ENCODE data around the gene ST3GAL3. TPM values are rescaled to one million over a fixed set of nuclear protein-coding genes. Genes with fewer than 3 reads are reported as not detected.
A peak's percentile ranks its signal among the peaks of the same experiment; 100 is the strongest.

The ST3GAL3 gene
- total RNA-seq, 1 donor from 2014 or later: 24.4 TPM

DNA sequence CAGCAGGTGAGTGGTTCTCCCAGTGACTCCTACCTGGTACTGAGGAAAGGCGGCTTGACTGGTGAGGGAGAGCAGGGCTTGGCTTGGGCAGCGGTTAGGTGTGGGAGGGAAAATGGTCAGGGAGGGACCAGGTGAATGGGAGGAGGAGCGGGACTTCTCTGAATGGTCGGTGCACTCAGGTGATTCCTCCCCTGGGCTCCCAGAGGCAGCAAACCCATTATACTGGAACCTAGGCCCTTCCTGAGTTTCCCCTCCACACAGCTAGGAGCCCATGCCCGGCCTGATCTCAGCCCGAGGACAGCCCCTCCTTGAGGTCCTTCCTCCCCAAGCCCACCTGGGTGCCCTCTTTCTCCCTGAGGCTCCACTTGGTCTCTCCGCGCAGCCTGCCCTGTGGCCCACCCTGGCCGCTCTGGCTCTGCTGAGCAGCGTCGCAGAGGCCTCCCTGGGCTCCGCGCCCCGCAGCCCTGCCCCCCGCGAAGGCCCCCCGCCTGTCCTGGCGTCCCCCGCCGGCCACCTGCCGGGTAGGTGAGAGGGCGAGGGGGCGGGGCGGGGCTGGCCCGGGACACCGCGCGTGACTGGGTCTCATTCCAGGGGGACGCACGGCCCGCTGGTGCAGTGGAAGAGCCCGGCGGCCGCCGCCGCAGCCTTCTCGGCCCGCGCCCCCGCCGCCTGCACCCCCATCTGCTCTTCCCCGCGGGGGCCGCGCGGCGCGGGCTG is 228.5 kb downstream of the ST3GAL3 start:
- Mint-ChIP-seq H3K27ac (no peak overlapping the region), H3K36me3 (no peaks in the 10 kb centered on the region), H3K9me3 (no peaks in the 10 kb centered on the region), H3K27me3 (peaks cover 46% of the 10 kb centered on the region), H3K4me3 (peak overlapping the region; percentile 84), H3K4me1 (ENCODE audit: unreplicated experiment) (peaks cover 20% of the 10 kb centered on the region)
- DNase-seq (ENCODE audit: extremely low spot score, unreplicated experiment): no peak
- TF ChIP-seq, protein P1, sequence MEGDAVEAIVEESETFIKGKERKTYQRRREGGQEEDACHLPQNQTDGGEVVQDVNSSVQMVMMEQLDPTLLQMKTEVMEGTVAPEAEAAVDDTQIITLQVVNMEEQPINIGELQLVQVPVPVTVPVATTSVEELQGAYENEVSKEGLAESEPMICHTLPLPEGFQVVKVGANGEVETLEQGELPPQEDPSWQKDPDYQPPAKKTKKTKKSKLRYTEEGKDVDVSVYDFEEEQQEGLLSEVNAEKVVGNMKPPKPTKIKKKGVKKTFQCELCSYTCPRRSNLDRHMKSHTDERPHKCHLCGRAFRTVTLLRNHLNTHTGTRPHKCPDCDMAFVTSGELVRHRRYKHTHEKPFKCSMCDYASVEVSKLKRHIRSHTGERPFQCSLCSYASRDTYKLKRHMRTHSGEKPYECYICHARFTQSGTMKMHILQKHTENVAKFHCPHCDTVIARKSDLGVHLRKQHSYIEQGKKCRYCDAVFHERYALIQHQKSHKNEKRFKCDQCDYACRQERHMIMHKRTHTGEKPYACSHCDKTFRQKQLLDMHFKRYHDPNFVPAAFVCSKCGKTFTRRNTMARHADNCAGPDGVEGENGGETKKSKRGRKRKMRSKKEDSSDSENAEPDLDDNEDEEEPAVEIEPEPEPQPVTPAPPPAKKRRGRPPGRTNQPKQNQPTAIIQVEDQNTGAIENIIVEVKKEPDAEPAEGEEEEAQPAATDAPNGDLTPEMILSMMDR (conservative IDR thresholded peaks at IDR 0.05): no peak

DNA sequence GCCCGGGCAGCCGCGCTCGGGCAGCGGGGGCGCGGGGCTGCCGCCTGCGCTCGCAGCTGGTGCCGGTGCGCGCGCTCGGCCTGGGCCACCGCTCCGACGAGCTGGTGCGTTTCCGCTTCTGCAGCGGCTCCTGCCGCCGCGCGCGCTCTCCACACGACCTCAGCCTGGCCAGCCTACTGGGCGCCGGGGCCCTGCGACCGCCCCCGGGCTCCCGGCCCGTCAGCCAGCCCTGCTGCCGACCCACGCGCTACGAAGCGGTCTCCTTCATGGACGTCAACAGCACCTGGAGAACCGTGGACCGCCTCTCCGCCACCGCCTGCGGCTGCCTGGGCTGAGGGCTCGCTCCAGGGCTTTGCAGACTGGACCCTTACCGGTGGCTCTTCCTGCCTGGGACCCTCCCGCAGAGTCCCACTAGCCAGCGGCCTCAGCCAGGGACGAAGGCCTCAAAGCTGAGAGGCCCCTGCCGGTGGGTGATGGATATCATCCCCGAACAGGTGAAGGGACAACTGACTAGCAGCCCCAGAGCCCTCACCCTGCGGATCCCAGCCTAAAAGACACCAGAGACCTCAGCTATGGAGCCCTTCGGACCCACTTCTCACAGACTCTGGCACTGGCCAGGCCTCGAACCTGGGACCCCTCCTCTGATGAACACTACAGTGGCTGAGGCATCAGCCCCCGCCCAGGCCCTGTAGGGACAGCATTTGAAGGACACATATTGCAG is 229.3 kb downstream of the ST3GAL3 start:
- peak overlapping the region; percentile 85 for H3K4me3 Mint-ChIP-seq
- no peaks in the 10 kb centered on the region for H3K9me3 Mint-ChIP-seq
- H3K27me3 Mint-ChIP-seq: peaks cover 46% of the 10 kb centered on the region
- no peak overlapping the region for H3K27ac Mint-ChIP-seq
- H3K36me3 Mint-ChIP-seq: no peaks in the 10 kb centered on the region
- TF ChIP-seq, protein P1 (conservative IDR thresholded peaks at IDR 0.05): peak; percentile 56
- peaks cover 20% of the 10 kb centered on the region for H3K4me1 Mint-ChIP-seq (ENCODE audit: unreplicated experiment)
- no peak for DNase-seq (ENCODE audit: extremely low spot score, unreplicated experiment)

DNA sequence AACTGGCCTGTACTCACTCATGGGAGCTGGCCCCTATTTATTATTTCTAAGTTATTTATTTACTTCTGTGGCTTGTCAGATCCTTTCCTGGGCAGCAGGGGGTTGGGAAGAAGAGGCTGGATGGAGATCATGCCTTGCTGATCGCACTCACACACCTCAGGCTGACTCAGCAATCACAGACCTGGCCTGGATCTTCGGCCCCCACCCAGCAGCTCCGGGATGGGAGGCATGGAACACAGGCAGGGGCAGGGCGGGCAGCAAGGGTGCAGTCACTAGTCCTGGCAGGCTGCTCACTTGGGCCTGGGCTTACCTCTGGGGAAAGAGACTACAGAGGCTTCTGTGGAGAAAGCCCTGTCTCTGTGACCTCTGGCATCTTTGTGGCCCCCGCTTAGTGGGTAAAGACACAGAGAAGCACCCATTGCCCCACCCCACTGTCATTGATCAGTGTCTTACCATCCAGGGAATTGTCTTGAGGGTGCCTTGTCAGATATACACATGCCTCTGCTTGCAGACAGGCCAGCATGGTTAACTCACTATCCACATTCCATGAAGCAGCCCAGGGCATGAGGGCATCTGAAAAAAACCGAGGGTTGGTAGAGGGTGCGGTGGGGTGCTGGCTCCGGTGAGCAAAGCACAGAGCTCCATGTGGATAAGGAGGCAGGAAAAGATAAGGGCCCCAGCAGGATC is 230.0 kb downstream of the ST3GAL3 start:
- TF ChIP-seq, protein P1 (conservative IDR thresholded peaks at IDR 0.05): no peak
- H3K27me3 Mint-ChIP-seq: peaks cover 45% of the 10 kb centered on the region
- H3K4me3 Mint-ChIP-seq: peak overlapping the region; percentile 85
- H3K36me3 Mint-ChIP-seq: no peaks in the 10 kb centered on the region
- peaks cover 20% of the 10 kb centered on the region for H3K4me1 Mint-ChIP-seq (ENCODE audit: unreplicated experiment)
- no peaks in the 10 kb centered on the region for H3K9me3 Mint-ChIP-seq
- no peak for DNase-seq (ENCODE audit: extremely low spot score, unreplicated experiment)
- H3K27ac Mint-ChIP-seq: no peak overlapping the region

DNA sequence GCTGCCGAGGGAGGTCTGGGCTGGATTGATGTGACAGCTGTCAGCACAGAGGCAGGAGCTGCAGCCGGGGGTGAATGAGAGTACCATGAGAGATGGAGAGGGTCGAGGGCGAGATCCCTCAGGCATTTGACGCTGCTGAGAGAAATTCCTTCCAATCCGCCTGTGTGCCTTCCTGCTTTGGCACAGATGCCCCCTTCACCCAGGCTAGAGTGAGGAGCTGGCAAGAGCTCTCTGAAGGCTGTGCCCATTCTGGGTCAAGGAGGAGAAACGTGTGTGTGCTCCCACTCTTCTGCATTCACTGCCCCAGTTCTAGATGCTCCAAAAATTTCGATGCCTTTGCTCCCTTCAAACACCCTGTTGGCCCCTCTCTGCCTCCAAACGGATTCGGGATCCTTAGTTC is 231.0 kb downstream of the ST3GAL3 start:
- TF ChIP-seq, protein P1 (conservative IDR thresholded peaks at IDR 0.05): no peak
- Mint-ChIP-seq H3K9me3 (no peaks in the 10 kb centered on the region), H3K4me3 (peak overlapping the region; percentile 23), H3K27ac (no peak overlapping the region), H3K4me1 (ENCODE audit: unreplicated experiment) (peaks cover 11% of the 10 kb centered on the region), H3K36me3 (no peaks in the 10 kb centered on the region), H3K27me3 (peaks cover 39% of the 10 kb centered on the region)
- DNase-seq (ENCODE audit: extremely low spot score, unreplicated experiment): no peak

DNA sequence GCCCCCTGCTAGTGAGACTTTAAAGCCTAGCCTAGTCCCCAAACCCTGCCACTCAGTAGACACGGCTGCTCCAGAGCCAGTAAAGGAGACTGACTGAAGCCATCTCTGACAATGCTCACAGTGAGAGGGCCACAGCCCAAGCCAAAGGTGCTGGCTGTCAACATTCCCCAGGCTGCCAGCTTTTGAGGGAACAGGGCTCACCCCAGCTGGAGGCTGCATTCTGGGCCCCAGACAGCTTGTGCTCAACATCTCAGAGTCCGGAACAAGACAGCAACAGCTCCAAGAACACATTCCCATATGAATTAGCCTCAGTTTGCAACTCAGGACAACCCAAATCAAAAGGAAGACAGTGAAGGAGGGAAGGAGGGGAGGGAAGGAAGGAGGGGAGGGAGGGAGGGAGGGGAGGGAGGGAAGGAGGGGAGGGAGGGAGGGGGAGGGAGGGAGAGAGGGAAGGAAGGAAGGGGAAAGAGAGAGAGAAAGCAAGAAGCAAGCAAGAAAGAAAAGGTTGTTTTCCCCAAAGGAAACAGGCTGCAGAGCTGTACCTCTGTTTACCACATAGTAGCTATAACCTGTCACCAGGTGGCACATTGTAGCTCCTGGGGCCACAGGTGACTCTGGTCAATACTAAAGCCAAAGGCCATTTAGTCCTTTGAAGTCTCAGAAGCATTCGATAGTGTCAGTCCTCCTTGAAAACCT is 231.7 kb downstream of the ST3GAL3 start:
- H3K27ac Mint-ChIP-seq: no peak overlapping the region
- H3K36me3 Mint-ChIP-seq: no peaks in the 10 kb centered on the region
- peaks cover 8% of the 10 kb centered on the region for H3K4me1 Mint-ChIP-seq (ENCODE audit: unreplicated experiment)

More for the DNA sequence above, 231.7 kb downstream of the ST3GAL3 start:
- Mint-ChIP-seq H3K9me3 (no peaks in the 10 kb centered on the region), H3K27me3 (peaks cover 36% of the 10 kb centered on the region), H3K4me3 (no peak overlapping the region)
- no peak for DNase-seq (ENCODE audit: extremely low spot score, unreplicated experiment)
- TF ChIP-seq, protein P1 (conservative IDR thresholded peaks at IDR 0.05): no peak
